SK-N-SH treated with all-trans-retinoic acid at 6 μM for 48 hours (cell line): ENCODE data around the gene ARL5A.

Experiments
- ESRRG ChIP-seq: fragments of 250-450 bp; sonication (Bioruptor Pico); IDR thresholded peaks from 2 replicates; pipeline ENCODE4 v1.6.1; 2021; ENCODE audit warnings: mild to moderate bottlenecking
- GLIS3 ChIP-seq: fragments of 250-450 bp; sonication (Bioruptor Pico); IDR thresholded peaks from 2 replicates; pipeline ENCODE4 v1.5.0; 2020; ENCODE audit warnings: mild to moderate bottlenecking, moderate library complexity
- ZFP30 ChIP-seq: fragments of 450-650 bp; formaldehyde crosslinking; IDR thresholded peaks from 2 replicates; pipeline ENCODE4 v1.5.0; 2022; ENCODE audit warnings: mild to moderate bottlenecking, moderate library complexity
- ZNF8 ChIP-seq: fragments of 450-650 bp; formaldehyde crosslinking; IDR thresholded peaks from 2 replicates; pipeline ENCODE4 v1.5.0; 2020; ENCODE audit warnings: mild to moderate bottlenecking, moderate library complexity
- TF ChIP-seq, protein P1 (sequence below): fragments of 250-450 bp; sonication (Bioruptor Pico); IDR thresholded peaks from 2 replicates; pipeline ENCODE4 v1.8.0; 2020; ENCODE audit warnings: mild to moderate bottlenecking, moderate library complexity, borderline replicate concordance
- TF ChIP-seq, protein P2 (sequence below): fragments of 250-450 bp; sonication (Bioruptor Pico); IDR thresholded peaks from 2 replicates; pipeline ENCODE4 v1.5.1; 2021; ENCODE audit warnings: mild to moderate bottlenecking, moderate library complexity
- TF ChIP-seq, protein P3 (sequence below): fragments of 250-450 bp; sonication (Bioruptor Pico); IDR thresholded peaks from 2 replicates; pipeline ENCODE4 v1.5.1; 2020; ENCODE audit warnings: low read depth, mild to moderate bottlenecking, moderate library complexity

DNA sequence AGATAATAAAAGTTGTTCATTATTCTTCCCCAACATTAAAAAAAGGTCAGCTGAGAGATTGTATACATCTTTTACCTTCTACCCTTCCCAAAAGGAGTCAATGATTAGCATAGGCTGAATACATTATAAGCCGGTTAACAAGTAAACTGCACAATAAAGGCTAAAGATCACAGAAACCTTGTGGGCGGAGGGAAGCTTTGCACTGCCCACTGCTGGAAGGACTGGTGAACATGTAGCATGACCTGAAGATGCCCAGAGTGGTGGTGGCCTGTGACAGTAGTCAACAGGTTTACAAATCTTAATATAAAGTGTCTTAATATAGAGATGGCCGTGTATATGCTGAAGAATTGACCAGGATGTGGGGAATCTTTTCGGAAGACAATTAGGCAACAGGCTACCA, 35.6 kb downstream of the ARL5A start:
- TF ChIP-seq ZFP30 (CRISPR knock-in tag) = no peak
- no peak for TF ChIP-seq ZNF8
- no peak for TF ChIP-seq ESRRG (CRISPR knock-in tag)
- TF ChIP-seq, protein P1, sequence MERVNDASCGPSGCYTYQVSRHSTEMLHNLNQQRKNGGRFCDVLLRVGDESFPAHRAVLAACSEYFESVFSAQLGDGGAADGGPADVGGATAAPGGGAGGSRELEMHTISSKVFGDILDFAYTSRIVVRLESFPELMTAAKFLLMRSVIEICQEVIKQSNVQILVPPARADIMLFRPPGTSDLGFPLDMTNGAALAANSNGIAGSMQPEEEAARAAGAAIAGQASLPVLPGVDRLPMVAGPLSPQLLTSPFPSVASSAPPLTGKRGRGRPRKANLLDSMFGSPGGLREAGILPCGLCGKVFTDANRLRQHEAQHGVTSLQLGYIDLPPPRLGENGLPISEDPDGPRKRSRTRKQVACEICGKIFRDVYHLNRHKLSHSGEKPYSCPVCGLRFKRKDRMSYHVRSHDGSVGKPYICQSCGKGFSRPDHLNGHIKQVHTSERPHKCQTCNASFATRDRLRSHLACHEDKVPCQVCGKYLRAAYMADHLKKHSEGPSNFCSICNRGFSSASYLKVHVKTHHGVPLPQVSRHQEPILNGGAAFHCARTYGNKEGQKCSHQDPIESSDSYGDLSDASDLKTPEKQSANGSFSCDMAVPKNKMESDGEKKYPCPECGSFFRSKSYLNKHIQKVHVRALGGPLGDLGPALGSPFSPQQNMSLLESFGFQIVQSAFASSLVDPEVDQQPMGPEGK (CRISPR knock-in tag) = no peak
- TF ChIP-seq, protein P2, sequence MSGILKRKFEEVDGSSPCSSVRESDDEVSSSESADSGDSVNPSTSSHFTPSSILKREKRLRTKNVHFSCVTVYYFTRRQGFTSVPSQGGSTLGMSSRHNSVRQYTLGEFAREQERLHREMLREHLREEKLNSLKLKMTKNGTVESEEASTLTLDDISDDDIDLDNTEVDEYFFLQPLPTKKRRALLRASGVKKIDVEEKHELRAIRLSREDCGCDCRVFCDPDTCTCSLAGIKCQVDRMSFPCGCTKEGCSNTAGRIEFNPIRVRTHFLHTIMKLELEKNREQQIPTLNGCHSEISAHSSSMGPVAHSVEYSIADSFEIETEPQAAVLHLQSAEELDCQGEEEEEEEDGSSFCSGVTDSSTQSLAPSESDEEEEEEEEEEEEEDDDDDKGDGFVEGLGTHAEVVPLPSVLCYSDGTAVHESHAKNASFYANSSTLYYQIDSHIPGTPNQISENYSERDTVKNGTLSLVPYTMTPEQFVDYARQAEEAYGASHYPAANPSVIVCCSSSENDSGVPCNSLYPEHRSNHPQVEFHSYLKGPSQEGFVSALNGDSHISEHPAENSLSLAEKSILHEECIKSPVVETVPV (CRISPR knock-in tag) = no peak
- no peak for TF ChIP-seq GLIS3 (CRISPR knock-in tag)
- TF ChIP-seq, protein P3, sequence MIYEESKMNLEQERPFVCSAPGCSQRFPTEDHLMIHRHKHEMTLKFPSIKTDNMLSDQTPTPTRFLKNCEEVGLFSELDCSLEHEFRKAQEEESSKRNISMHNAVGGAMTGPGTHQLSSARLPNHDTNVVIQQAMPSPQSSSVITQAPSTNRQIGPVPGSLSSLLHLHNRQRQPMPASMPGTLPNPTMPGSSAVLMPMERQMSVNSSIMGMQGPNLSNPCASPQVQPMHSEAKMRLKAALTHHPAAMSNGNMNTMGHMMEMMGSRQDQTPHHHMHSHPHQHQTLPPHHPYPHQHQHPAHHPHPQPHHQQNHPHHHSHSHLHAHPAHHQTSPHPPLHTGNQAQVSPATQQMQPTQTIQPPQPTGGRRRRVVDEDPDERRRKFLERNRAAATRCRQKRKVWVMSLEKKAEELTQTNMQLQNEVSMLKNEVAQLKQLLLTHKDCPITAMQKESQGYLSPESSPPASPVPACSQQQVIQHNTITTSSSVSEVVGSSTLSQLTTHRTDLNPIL (CRISPR knock-in tag) = no peak
